Heart left ventricle (tissue), 16 donors: Measurements from ENCODE around the gene PTGR3. TPM values are rescaled to one million over a fixed set of nuclear protein-coding genes. Genes with fewer than 3 reads are reported as not detected.

Source experiments
- ATAC-seq, 4 donors: fragments of 200-7000 bp; cut with Tn5 transposase; one replicate each; pipeline ENCODE4 v1.9.1; 2020 to 2022; ENCODE audit warnings: moderate library complexity in 4 of 4, mild to moderate bottlenecking in 3 of 4, moderate number of reproducible peaks in 1 of 4
- DNase-seq, 5 donors: peaks; one replicate each; pipeline ENCODE4 v3.0.0-alpha.2; 2020
- H3K27ac ChIP-seq, 12 donors: fragments of 200-600 bp; sonication (generic) in 4 of 12; one replicate each; pipeline versions ENCODE4 v1.5.0 to v1.8.0; 2016 to 2022; ENCODE audit warnings: mild to moderate bottlenecking in 2 of 12
- H3K27me3 ChIP-seq, 9 donors: fragments of 200-600 bp; sonication (generic) in 2 of 9; one replicate each; pipeline versions ENCODE4 v1.5.1 to v1.8.0; 2016 to 2022; ENCODE audit warnings: mild to moderate bottlenecking in 3 of 9
- H3K36me3 ChIP-seq, 9 donors: fragments of 200-600 bp; sonication (generic) in 2 of 9; one replicate each; pipeline versions ENCODE4 v1.5.0 to v1.8.0; 2018 to 2022; ENCODE audit warnings: mild to moderate bottlenecking in 2 of 9
- H3K4me1 ChIP-seq, 12 donors: fragments of 200-600 bp; sonication (generic) in 4 of 12; one replicate each; pipeline versions ENCODE4 v1.5.0 to v1.8.0; 2016 to 2022; ENCODE audit warnings: mild to moderate bottlenecking in 3 of 12
- H3K4me3 ChIP-seq, 12 donors: fragments of 200-600 bp; sonication (generic) in 4 of 12; one replicate each; pipeline versions ENCODE4 v1.5.0 to v1.8.0; 2017 to 2022; ENCODE audit warnings: mild to moderate bottlenecking in 9 of 12, moderate library complexity in 4 of 12
- H3K9me3 ChIP-seq, 12 donors: fragments of 200-600 bp; sonication (generic) in 4 of 12; one replicate each; pipeline versions ENCODE4 v1.5.0 to v1.8.0; 2016 to 2022; ENCODE audit warnings: mild to moderate bottlenecking in 1 of 12
- CTCF ChIP-seq, 12 donors: fragments of 200-600 bp; sonication (generic) in 4 of 12; IDR thresholded peaks; one replicate each; pipeline versions ENCODE4 v1.5.0 to v1.8.0; 2018 to 2022; ENCODE audit warnings: antibody characterized with exemption in 12 of 12, mild to moderate bottlenecking in 5 of 12
- POLR2A ChIP-seq, 2 donors: fragments of 450-650 bp; IDR thresholded peaks; one replicate each; pipeline ENCODE4 v1.6.1; 2017; ENCODE audit warnings: antibody characterized with exemption in 2 of 2, mild to moderate bottlenecking in 2 of 2, moderate library complexity in 2 of 2
- WGBS, 4 donors: extraction: QIAGEN DNeasy Blood & Tissue Kit in 2 of 4; methylation state at CpG; one replicate each; pipeline versions ENCODE4 v1.1.5 to v1.1.7; 2013 to 2018; 5-methylcytosine and 5-hydroxymethylcytosine counted together
- intact Hi-C, 10 donors: fragments of 100-400 bp; cut with DNase I; formaldehyde crosslinking; loops; one replicate each; pipeline versions ENCODE4 v1.11.1 to v1.14.2; 2022
- polyA plus RNA-seq, 2 donors: library from polyadenylated mRNA; stranded (reverse); fragments of 200-250 nt; gene quantifications; one replicate each; pipeline ENCODE4 v1.2.3, GENCODE V29; 2013
- total RNA-seq, 9 donors: library from RNA; depleted of rRNA in 2 of 9; stranded (reverse); fragments of >200 nt in 2 of 9; fragmentation: NEBNext Ultra II Directional in 3 of 9; extraction: Animal tissue kit (Norgen Biotek cat#: 25700) in 3 of 9; gene quantifications; one replicate each; pipeline versions ENCODE4 v1.1.0 to v1.2.4, GENCODE V29; 2016 to 2023
- donor health status: ischemic (EF 13 %, LVEDD 7.1; RV severe dilation, severe dysfunction).
- donor health status: healthy with polysubstance abuse.
- donor health status: DM: no; HTN: yes; CAD: no.
- donor health status: DM: no; HTN: no; CAD: no.
- donor health status: ischemic (EF 25% LVEDD 6.9; RV normal size, moderate dysfunction).
- donor health status: ischemic (EF 25% LVEDD 5.7; RV mildly dilated, moderate dysfunction).
- donor health status: healthy.
- donor health status: DM: yes; HTN: yes; CAD: no.
- donor health status: ischemic (EF 35%, LVEDD 5.7; RV mildly dilated, moderate dysfunction).
- donor health status: nonischemic (EF 11% LVEDD 7.7; RV severe dilation, severe dysfunction).
- donor health status: DM: yes; HTN: yes; CAD: no.
- donor health status: PGD.
- donor health status: ischemic (EF 29% LVEDD 5.4; RV normal size, mild dysfunction).
- donor health status: nonischemic (EF 23%, LVEDD 6.1; RV moderate dilation, normal function).

Gene PTGR3
- total and polyA plus RNA-seq, 11 donors, result 13.6 to 58.2 (median 49.1) TPM

DNA sequence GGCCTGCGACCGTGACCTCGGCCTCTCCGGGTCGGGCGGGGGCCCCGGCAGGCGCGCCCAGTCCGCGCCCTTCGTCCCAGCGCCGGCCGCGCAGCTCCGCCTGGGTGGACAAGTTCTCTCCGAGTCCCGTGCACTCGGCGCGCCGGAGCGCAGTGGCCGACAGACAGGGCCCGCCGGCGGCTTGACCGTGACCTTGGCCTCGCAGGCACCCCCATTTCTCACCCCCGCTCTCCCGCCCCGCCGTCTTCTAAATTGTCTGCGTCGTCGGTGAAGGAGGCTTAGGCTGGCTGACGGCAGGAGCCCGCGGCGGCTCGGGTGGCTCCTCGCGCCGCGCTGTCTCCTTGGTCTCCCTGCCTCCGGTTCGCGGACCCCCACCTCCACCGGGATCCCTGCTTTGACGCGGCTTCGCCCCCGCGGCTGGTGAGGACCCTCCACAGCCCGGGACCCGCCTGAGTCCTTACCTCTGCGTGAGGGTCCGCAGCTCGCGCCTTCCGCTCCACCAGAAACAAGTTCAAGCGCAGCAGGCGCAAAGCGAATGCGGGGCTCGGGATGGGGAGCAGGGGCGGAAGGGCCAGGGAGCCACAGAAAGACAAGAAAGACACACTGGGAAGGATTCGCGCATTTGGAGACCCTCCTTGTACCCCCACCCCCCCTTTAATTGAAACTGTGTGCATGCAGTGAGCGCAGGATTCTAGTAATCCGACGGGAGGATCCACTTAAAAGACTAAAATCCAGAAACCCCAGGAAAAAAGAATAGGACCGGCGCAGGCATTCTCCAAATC is 4.0 kb downstream of the PTGR3 start:
- H3K4me3 ChIP-seq, result peak overlapping the region; percentile 42 to 99 (median 56)
- peak in 1 of 2 donors; percentile 15 for TF ChIP-seq POLR2A (IDR thresholded peaks at IDR 0.05)
- TF ChIP-seq CTCF (IDR thresholded peaks at IDR 0.05), result no peak
- ATAC-seq, result peak in 3 of 4 donors; percentile 3 to 14 (median 11)
- DNase-seq, result peak in 4 of 5 donors; percentile 30 to 73 (median 47)
- H3K27me3 ChIP-seq, result no peaks in the 10 kb centered on the region
- 14 to 18% (median 17%) methylated on average over 55 to 75 of the region's 75 CpGs for WGBS, 4 donors
- H3K36me3 ChIP-seq, result peaks cover 0 to 23% (median 19%) of the 10 kb centered on the region in 9 donors
- intact Hi-C loops, result loop anchor here in 8 of 10 donors (2.0 to 10.0 kb wide), 11 partner anchors 32 to 608 kb away; partner anchors contain the start of gene ZNF407 (in 1 of the 8)
- no peaks in the 10 kb centered on the region for H3K9me3 ChIP-seq
- peaks cover 0 to 65% (median 48%) of the 10 kb centered on the region in 12 donors for H3K4me1 ChIP-seq
- H3K27ac ChIP-seq, result peak overlapping the region; percentile 26 to 99 (median 67)

DNA sequence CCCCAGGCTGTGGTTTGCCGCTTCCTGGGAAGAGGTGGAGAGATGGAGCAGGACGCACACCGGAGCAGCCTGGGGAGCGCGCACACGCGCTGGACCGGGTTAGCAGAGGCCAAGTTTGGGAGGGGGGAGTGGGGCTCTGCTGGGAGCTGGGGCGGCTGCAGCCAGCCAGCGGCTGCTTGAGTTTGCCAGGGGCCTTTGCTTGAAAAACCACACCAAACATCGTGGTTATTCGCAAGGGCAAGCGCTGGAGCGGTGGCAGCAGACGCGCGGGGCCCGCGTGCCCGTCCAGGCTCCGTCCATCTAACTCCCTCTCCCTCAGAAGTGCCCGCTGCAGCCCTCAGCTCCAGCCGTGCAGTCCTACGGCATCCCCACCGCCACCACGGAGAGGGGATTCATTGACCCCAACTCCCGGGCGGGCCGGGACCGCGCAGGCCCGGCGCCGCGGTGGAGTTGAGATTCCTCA is 4.6 kb downstream of the PTGR3 start:
- WGBS, 4 donors, result 1 to 10% (median 7%) methylated on average over 16 to 35 of the region's 35 CpGs
- TF ChIP-seq CTCF (IDR thresholded peaks at IDR 0.05), result no peak
- ATAC-seq (peak; percentile 0 to 43 (median 40)), DNase-seq (peak in 3 of 5 donors; percentile 32 to 54 (median 34))
- no peaks in the 10 kb centered on the region for H3K9me3 ChIP-seq
- peak overlapping the region; percentile 42 to 99 (median 56) for H3K4me3 ChIP-seq
- H3K27me3 ChIP-seq, result no peaks in the 10 kb centered on the region
- H3K4me1 ChIP-seq, result peaks cover 0 to 65% (median 50%) of the 10 kb centered on the region in 12 donors
- H3K27ac ChIP-seq, result peak overlapping the region; percentile 26 to 99 (median 67)
- peaks cover 0 to 28% (median 20%) of the 10 kb centered on the region in 9 donors for H3K36me3 ChIP-seq
- intact Hi-C loops, result loop anchor here in 5 of 10 donors (2.0 to 10.0 kb wide), 4 partner anchors 31 to 549 kb away; no protein-coding TSS in a partner anchor

- DNase-seq, result peak in 3 of 5 donors; percentile 22 to 62 (median 29)
- Histone ChIP-seq H3K4me3 (peak overlapping the region in 11 of 12 donors; percentile 42 to 99 (median 56)), H3K27ac (peak overlapping the region in 11 of 12 donors; percentile 24 to 99 (median 67)), H3K27me3 (no peaks in the 10 kb centered on the region), H3K9me3 (no peaks in the 10 kb centered on the region), H3K36me3 (peaks cover 0 to 28% (median 20%) of the 10 kb centered on the region in 9 donors), H3K4me1 (peaks cover 0 to 72% (median 50%) of the 10 kb centered on the region in 12 donors)
- WGBS, 4 donors, result 34 to 41% (median 36%) methylated on average over 22 to 24 of the region's 24 CpGs
- intact Hi-C loops, result loop anchor here in 5 of 10 donors (2.0 to 10.0 kb wide), 4 partner anchors 31 to 549 kb away; no protein-coding TSS in a partner anchor
- TF ChIP-seq POLR2A (IDR thresholded peaks at IDR 0.05) (no peak), CTCF (IDR thresholded peaks at IDR 0.05) (no peak)
- ATAC-seq, result peak; percentile 25 to 35 (median 30)
These were observed 5.3 kb downstream of the PTGR3 start for GRCh38 chr18:75203416-75204268.
